H1 (cell line): Measurements from ENCODE around the gene SCAMP5. TPM values are rescaled to one million over a fixed set of nuclear protein-coding genes. Genes with fewer than 3 reads are reported as not detected.

Source experiments
- CTCF ChIA-PET: fragments of 300-600 bp; sonication (Branson Sonifier 250); formaldehyde crosslinking; loops from one replicate; lab custom pipeline; 2021; ENCODE audit not compliant: partially characterized antibody; lab: Charles Lee
- POLR2A ChIA-PET: fragments of 300-600 bp; sonication (Branson Sonifier 250); formaldehyde crosslinking; loops from one replicate; lab custom pipeline; 2021; ENCODE audit warnings: inconsistent platforms; ENCODE audit not compliant: partially characterized antibody; lab: Charles Lee
- DNase-seq, 2 experiments: peaks; one replicate each; pipeline versions ENCODE4 v3.0.0 to v3.0.0-alpha.2; 2010 to 2022; ENCODE audit warnings: low spot score in 2 of 2, low read depth in 1 of 2, mixed read lengths in 1 of 2
- FAIRE-seq: peaks from 2 replicates; lab custom pipeline; 2011; peaks lifted over from hg19 to GRCh38; lab: Jason Lieb, UNC
- H2AFZ ChIP-seq: 2 replicates; pipeline ENCODE4 v1.8.1; 2012; ENCODE audit warnings: low read length, inconsistent platforms
- H2AK5ac ChIP-seq: 2 replicates; pipeline ENCODE4 v1.6.1; 2013; ENCODE audit warnings: low read depth, low read length
- H2BK120ac ChIP-seq: replicated peaks from 2 replicates; pipeline ENCODE3; 2013; ENCODE audit warnings: low read depth, low read length, inconsistent platforms
- H2BK12ac ChIP-seq: 2 replicates; pipeline ENCODE4 v1.6.1; 2013; ENCODE audit warnings: low read depth, low read length
- H2BK15ac ChIP-seq: 2 replicates; pipeline ENCODE4 v1.6.1; 2013; ENCODE audit warnings: low read length
- H2BK20ac ChIP-seq: 2 replicates; pipeline ENCODE4 v1.6.1; 2013; ENCODE audit warnings: low read length
- H2BK5ac ChIP-seq: 2 replicates; pipeline ENCODE4 v1.6.1; 2013; ENCODE audit warnings: low read depth, low read length
- H3K14ac ChIP-seq: 2 replicates; pipeline ENCODE4 v1.6.1; 2013; ENCODE audit warnings: inconsistent platforms; ENCODE audit not compliant: insufficient read length
- H3K18ac ChIP-seq: 2 replicates; pipeline ENCODE4 v1.6.1; 2013; ENCODE audit warnings: low read length; ENCODE audit errors: extremely low read depth
- H3K23ac ChIP-seq: 2 replicates; pipeline ENCODE4 v1.6.1; 2013; ENCODE audit warnings: inconsistent platforms; ENCODE audit not compliant: insufficient read length
- H3K23me2 ChIP-seq: 2 replicates; pipeline ENCODE4 v1.6.1; 2013; ENCODE audit warnings: low read depth, low read length
- H3K27ac ChIP-seq: 2 replicates; pipeline ENCODE4 v1.6.1; 2011; ENCODE audit warnings: low read depth, low read length, inconsistent platforms
- H3K27me3 ChIP-seq, 4 experiments: replicated peaks in 1 of 4; 1 replicate in 1 of 4; 2 replicates in 3 of 4; pipeline versions ENCODE4 v1.6.1 to v1.8.1; 2011 to 2013; ENCODE audit warnings: low read length in 3 of 4, mild to moderate bottlenecking in 3 of 4, inconsistent platforms in 2 of 4, mixed read lengths in 2 of 4, moderate library complexity in 1 of 4; ENCODE audit not compliant: control insufficient read depth in 3 of 4, insufficient read depth in 3 of 4; ENCODE audit errors: extremely low read depth in 1 of 4
- H3K36me3 ChIP-seq, 4 experiments: 2 replicates each; pipeline versions ENCODE4 v1.6.1 to v1.8.1; 2011 to 2013; ENCODE audit warnings: mild to moderate bottlenecking in 4 of 4, low read length in 3 of 4, moderate library complexity in 2 of 4, control low read depth in 1 of 4, inconsistent platforms in 1 of 4; ENCODE audit not compliant: insufficient read depth in 4 of 4, control insufficient read depth in 2 of 4
- H3K4ac ChIP-seq: replicated peaks from 2 replicates; pipeline ENCODE3; 2013; ENCODE audit warnings: low read length, low read depth, mixed read lengths, inconsistent platforms; ENCODE audit not compliant: insufficient read length
- H3K4me1 ChIP-seq, 4 experiments: replicated peaks in 1 of 4; 1 replicate in 1 of 4; 2 replicates in 3 of 4; pipeline versions ENCODE4 v1.6.1 to v1.8.1; 2011 to 2013; ENCODE audit warnings: low read length in 3 of 4, inconsistent platforms in 2 of 4, mixed read lengths in 1 of 4; ENCODE audit not compliant: insufficient read depth in 4 of 4, control insufficient read depth in 3 of 4
- H3K4me2 ChIP-seq, 2 experiments: 2 replicates each; pipeline versions ENCODE4 v1.6.1 to v1.8.1; 2011 to 2013; ENCODE audit warnings: low read depth in 2 of 2, low read length in 2 of 2, control low read depth in 1 of 2, inconsistent platforms in 1 of 2, mild to moderate bottlenecking in 1 of 2; ENCODE audit not compliant: insufficient read depth in 1 of 2
- H3K4me3 ChIP-seq, 4 experiments: fragments of 200-600, 300-600 bp in 1 of 4; sonication (generic), shearing (Covaris generic), sonication (Bioruptor Twin) in 1 of 4; 2 replicates each; pipeline versions ENCODE4 v1.5.1 to v1.8.1; 2011 to 2016; ENCODE audit warnings: low read length in 4 of 4, low read depth in 3 of 4, control low read depth in 2 of 4, inconsistent platforms in 2 of 4, mild to moderate bottlenecking in 2 of 4, mixed read lengths in 1 of 4, moderate library complexity in 1 of 4; ENCODE audit not compliant: insufficient read depth in 2 of 4; ENCODE audit errors: extremely low read depth in 1 of 4
- H3K56ac ChIP-seq: replicated peaks from 2 replicates; pipeline ENCODE3; 2013; ENCODE audit warnings: low read depth, mild to moderate bottlenecking, mixed read lengths, low read length, inconsistent platforms; ENCODE audit not compliant: insufficient read length
- H3K79me1 ChIP-seq: 2 replicates; pipeline ENCODE4 v1.6.1; 2013; ENCODE audit warnings: low read depth, low read length, control low read depth
- H3K79me2 ChIP-seq, 2 experiments: 2 replicates each; pipeline versions ENCODE4 v1.6.1 to v1.8.1; 2012 to 2013; ENCODE audit warnings: low read length in 2 of 2, mild to moderate bottlenecking in 2 of 2, inconsistent platforms in 1 of 2; ENCODE audit not compliant: insufficient read depth in 2 of 2, control insufficient read depth in 1 of 2
- H3K9ac ChIP-seq, 4 experiments: replicated peaks in 1 of 4; 1 replicate in 1 of 4; 2 replicates in 3 of 4; pipeline versions ENCODE4 v1.6.1 to v1.8.1; 2011 to 2013; ENCODE audit warnings: low read depth in 3 of 4, low read length in 3 of 4, control low read depth in 2 of 4, mild to moderate bottlenecking in 2 of 4, moderate library complexity in 2 of 4, inconsistent platforms in 1 of 4; ENCODE audit errors: extremely low read depth in 1 of 4
- H3K9me3 ChIP-seq, 2 experiments: 2 replicates each; pipeline versions ENCODE4 v1.6.1 to v1.8.1; 2012 to 2013; ENCODE audit warnings: mild to moderate bottlenecking in 2 of 2, moderate library complexity in 2 of 2, control low read depth in 1 of 2, inconsistent platforms in 1 of 2, low read depth in 1 of 2, low read length in 1 of 2, mixed read lengths in 1 of 2; ENCODE audit not compliant: insufficient read depth in 2 of 2
- H4K20me1 ChIP-seq, 2 experiments: replicated peaks in 1 of 2; 2 replicates each; pipeline versions ENCODE3 to v1.8.1; 2011 to 2013; ENCODE audit warnings: inconsistent platforms in 2 of 2, low read length in 2 of 2, mild to moderate bottlenecking in 1 of 2; ENCODE audit not compliant: insufficient read depth in 2 of 2, control insufficient read depth in 1 of 2
- H4K5ac ChIP-seq: 2 replicates; pipeline ENCODE4 v1.6.1; 2013; ENCODE audit warnings: low read length, low read depth, mixed read lengths, inconsistent platforms; ENCODE audit not compliant: insufficient read length
- H4K8ac ChIP-seq: 2 replicates; pipeline ENCODE4 v1.8.0; 2013; ENCODE audit warnings: mild to moderate bottlenecking, moderate library complexity, low read length, inconsistent platforms; ENCODE audit not compliant: insufficient read depth; ENCODE audit errors: extremely low read depth
- H4K91ac ChIP-seq: replicated peaks from 2 replicates; pipeline ENCODE3; 2013; ENCODE audit warnings: low read length, mixed read lengths, inconsistent platforms; ENCODE audit not compliant: insufficient read length
- BCL11A ChIP-seq, 2 experiments: IDR thresholded peaks; one replicate each; pipeline ENCODE4 v1.6.1; 2011; ENCODE audit warnings: low read depth in 2 of 2, low read length in 2 of 2, mild to moderate bottlenecking in 2 of 2
- CHD1 ChIP-seq: IDR thresholded peaks from 2 replicates; pipeline ENCODE4 v1.6.1; 2012; ENCODE audit warnings: low read depth, low read length, improper control_type of control experiment
- CREB1 ChIP-seq: IDR thresholded peaks from 2 replicates; pipeline ENCODE4 v1.6.1; 2012; ENCODE audit warnings: inconsistent platforms
- EP300 ChIP-seq, 2 experiments: IDR thresholded peaks; 1 replicate in 1 of 2; 2 replicates in 1 of 2; pipeline ENCODE4 v1.6.1; 2011 to 2012; ENCODE audit warnings: low read depth in 2 of 2, low read length in 2 of 2, mild to moderate bottlenecking in 2 of 2, borderline replicate concordance in 1 of 2, inconsistent platforms in 1 of 2, moderate library complexity in 1 of 2
- EZH2 ChIP-seq: fragments of 200-600 bp; sonication (generic); IDR thresholded peaks from 2 replicates; pipeline ENCODE4 v1.7.1; 2012; ENCODE audit warnings: low read depth, mild to moderate bottlenecking, moderate library complexity, low read length, inconsistent platforms; ENCODE audit not compliant: severe bottlenecking
- JUN ChIP-seq: IDR thresholded peaks from 2 replicates; pipeline ENCODE4 v1.6.1; 2011; ENCODE audit warnings: low read depth, mild to moderate bottlenecking, improper control_type of control experiment, low read length
- JUND ChIP-seq: IDR thresholded peaks from 2 replicates; pipeline ENCODE4 v1.6.1; 2011; ENCODE audit warnings: mild to moderate bottlenecking, improper control_type of control experiment, low read length
- KDM1A ChIP-seq: fragments of 200-600, 300-600 bp; sonication (generic); IDR thresholded peaks from 2 replicates; pipeline ENCODE4 v1.7.1; 2016; ENCODE audit warnings: mild to moderate bottlenecking, low read length, borderline replicate concordance
- NANOG ChIP-seq: IDR thresholded peaks from 2 replicates; pipeline ENCODE4 v1.6.1; 2011; ENCODE audit warnings: low read length, low read depth, mild to moderate bottlenecking, inconsistent platforms; ENCODE audit not compliant: insufficient read depth, poor library complexity, severe bottlenecking
- POLR2A ChIP-seq, 2 experiments: IDR thresholded peaks; 1 replicate in 1 of 2; 2 replicates in 1 of 2; pipeline ENCODE4 v1.6.1; 2011; ENCODE audit warnings: low read depth in 2 of 2, low read length in 2 of 2, mild to moderate bottlenecking in 2 of 2; ENCODE audit errors: control extremely low read depth in 1 of 2
- POU5F1 ChIP-seq: IDR thresholded peaks from 2 replicates; pipeline ENCODE4 v1.6.1; 2011; ENCODE audit warnings: low read depth, mild to moderate bottlenecking, low read length, moderate library complexity
- RAD21 ChIP-seq, 2 experiments: IDR thresholded peaks in 1 of 2; conservative IDR thresholded peaks in 1 of 2; 2 replicates each; pipeline ENCODE4 v1.6.1; 2011; ENCODE audit warnings: low read depth in 2 of 2, low read length in 2 of 2, improper control_type of control experiment in 1 of 2, inconsistent platforms in 1 of 2, mild to moderate bottlenecking in 1 of 2, moderate library complexity in 1 of 2
- SP2 ChIP-seq: IDR thresholded peaks from 2 replicates; pipeline ENCODE4 v1.6.1; 2012; ENCODE audit warnings: mild to moderate bottlenecking, low read length, inconsistent platforms
- SP4 ChIP-seq: IDR thresholded peaks from 2 replicates; pipeline ENCODE4 v1.6.1; 2012; ENCODE audit warnings: low read length, inconsistent platforms
- TAF1 ChIP-seq: IDR thresholded peaks from 2 replicates; pipeline ENCODE4 v1.6.1; 2011; ENCODE audit warnings: mild to moderate bottlenecking, low read depth, low read length
- WGBS, 2 experiments: shearing (Covaris generic) in 1 of 2; methylation state at CpG; one replicate each; pipeline versions ENCODE4 v1.1.6 to v1.1.7; 2013 to 2015; ENCODE audit warnings: low lambda C conversion rate in 2 of 2, mixed read lengths in 2 of 2, inconsistent platforms in 1 of 2, low coverage in 1 of 2, missing lambda C conversion rate in 1 of 2; ENCODE audit not compliant: insufficient replicate concordance in 2 of 2, insufficient coverage in 1 of 2, insufficient read length in 1 of 2; ENCODE audit errors: extremely low coverage in 1 of 2, missing lambda C conversion rate in 1 of 2; 5-methylcytosine and 5-hydroxymethylcytosine counted together
- polyA plus RNA-seq, 7 experiments: library from polyadenylated mRNA; depleted of rRNA in 3 of 7; stranded (reverse) in 5 of 7; unstranded in 2 of 7; fragments of >200 nt in 5 of 7; fragments of 200-250 nt in 2 of 7; gene quantifications; 1 replicate in 5 of 7; 2 replicates in 1 of 7; 4 replicates in 1 of 7; pipeline versions ENCODE4 v1.2.1 to v1.2.3, GENCODE V29; 2011 to 2013; ENCODE audit warnings: missing spikeins in 2 of 7, mixed read lengths in 2 of 7
- total RNA-seq: library from RNA; stranded (reverse); fragmentation: NEBNext Ultra II Directional; extraction: Animal tissue kit (Norgen Biotek cat#: 25700); gene quantifications from 2 replicates; pipeline ENCODE4 v1.2.1, GENCODE V29; 2021

SCAMP5 gene
- total and polyA plus RNA-seq, 2 of the 8 experiments (the other 6 are each of a cell fraction or from before 2014, with no cell fraction given) = 55.4 to 94.7 TPM

GRCh38 chr15:74978503-74978902 is 16.9 kb upstream of the SCAMP5 start:
- POLR2A ChIA-PET = interaction anchor here (0.8 to 0.9 kb wide), 2 partner anchors 15 to 330 kb away, joined by 3 to 4 read pairs; no protein-coding TSS in a partner anchor
- FAIRE-seq = no peak
- TF ChIP-seq JUN (no peak), SP4 (no peak), CHD1 (no peak), SP2 (no peak), BCL11A (IDR thresholded peaks at IDR 0.05; ENCODE audit: low read depth in 2 of 2, low read length in 2 of 2) (no peak), CREB1 (no peak), KDM1A (no peak), NANOG (no peak), EZH2 (no peak), TAF1 (no peak), RAD21 (IDR thresholded peaks at IDR 0.05 in 1 of 2, conservative IDR thresholded peaks at IDR 0.05 in 1 of 2; ENCODE audit: low read depth in 2 of 2, low read length in 2 of 2) (no peak), EP300 (IDR thresholded peaks at IDR 0.05; ENCODE audit: borderline replicate concordance in 1 of 2, low read depth in 2 of 2, low read length in 2 of 2) (no peak), POLR2A (IDR thresholded peaks at IDR 0.05; ENCODE audit: control extremely low read depth in 1 of 2, low read depth in 2 of 2, low read length in 2 of 2) (no peak), JUND (no peak), POU5F1 (no peak)

More at GRCh38 chr15:74978503-74978902, 16.9 kb upstream of the SCAMP5 start:
- DNase-seq = no peak
- Histone ChIP-seq H4K8ac (no peak overlapping the region), H4K91ac (no peak overlapping the region), H3K14ac (no peak overlapping the region), H2BK5ac (no peak overlapping the region), H3K4me2 (no peak overlapping the region), H3K27ac (no peak overlapping the region), H3K4ac (no peak overlapping the region), H4K20me1 (no peaks in the 10 kb centered on the region), H2AK5ac (no peak overlapping the region), H3K79me2 (no peaks in the 10 kb centered on the region), H3K4me1 (peaks cover 0 to 4% (median 1%) of the 10 kb centered on the region in 4 experiments; a peak in 3 of 7 replicates), H2BK20ac (no peak overlapping the region), H3K18ac (no peak overlapping the region), H3K4me3 (no peak overlapping the region), H2BK12ac (no peak overlapping the region), H3K23ac (no peak overlapping the region), H3K79me1 (no peaks in the 10 kb centered on the region), H3K56ac (no peak overlapping the region), H2BK15ac (no peak overlapping the region), H3K23me2 (no peaks in the 10 kb centered on the region), H4K5ac (no peak overlapping the region), H2AFZ (peak overlapping the region; percentile 91), H3K36me3 (no peaks in the 10 kb centered on the region), H2BK120ac (no peak overlapping the region), H3K9me3 (no peaks in the 10 kb centered on the region), H3K9ac (no peak overlapping the region), H3K27me3 (no peaks in the 10 kb centered on the region)
- 49% methylated on average over 3 of the region's 3 CpGs; no CpG with 5 or more reads in 1 of the 2 experiments for WGBS, 2 experiments
- CTCF ChIA-PET = interaction anchor here (0.6 to 2.7 kb wide), 8 partner anchors 9 to 349 kb away, joined by 3 to 20 read pairs (median 4); partner anchors contain the start of genes RPP25 and SCAMP5
